GM12891 (cell line): Measurements from ENCODE around the gene SAP30.

Source experiments
- POLR2A ChIP-seq: IDR thresholded peaks from 2 replicates; pipeline ENCODE4 v1.6.1; 2011; ENCODE audit warnings: low read depth, low read length, control low read depth
- POLR2AphosphoS5 ChIP-seq: IDR thresholded peaks from 2 replicates; pipeline ENCODE4 v1.6.1; 2011; ENCODE audit warnings: low read depth, low read length, control low read depth
- POU2F2 ChIP-seq: IDR thresholded peaks from 2 replicates; pipeline ENCODE4 v1.6.1; 2011; ENCODE audit warnings: low read depth, mild to moderate bottlenecking, control low read depth, low read length, moderate library complexity
- TAF1 ChIP-seq: IDR thresholded peaks from 2 replicates; pipeline ENCODE4 v1.6.1; 2011; ENCODE audit warnings: low read depth, low read length, control low read depth

GRCh38 chr4:173380987-173381386 is 10.2 kb downstream of the SAP30 start:
- TF ChIP-seq POU2F2 (no peak), POLR2A (no peak), TAF1 (no peak), POLR2AphosphoS5 (no peak)
